ENCODE measurements around the gene MLF1.

The MLF1 gene

GRCh38 chr3:158640646-158641045 lies 69.7 kb downstream of the MLF1 start:
- no peaks in the 10 kb centered on the region for H3K9me2 ChIP-seq (ENCODE audit: low read depth, low read length)

GRCh38 chr3:158642005-158642404 lies 71.0 kb downstream of the MLF1 start:
- no peak overlapping the region for H3K27ac ChIP-seq (ENCODE audit: low read depth, low read length, poor library complexity, severe bottlenecking)
- peaks cover 4% of the 10 kb centered on the region; the same call in 1 of the 2 replicates for H3F3A ChIP-seq (ENCODE audit: insufficient read depth, low read length)
- TF ChIP-seq EZH2 (IDR thresholded peaks at IDR 0.05; ENCODE audit: borderline replicate concordance, low read length) (no peak), CTCF (IDR thresholded peaks at IDR 0.05; ENCODE audit: low read length) (no peak)
- H3K4me3 ChIP-seq (ENCODE audit: low read depth, low read length, poor library complexity, severe bottlenecking), result no peak overlapping the region
- H4K20me1 ChIP-seq (ENCODE audit: insufficient read depth, low read length), result no peaks in the 10 kb centered on the region
- H3K9me2 ChIP-seq (ENCODE audit: low read depth, low read length), result no peaks in the 10 kb centered on the region
- H3K36me3 ChIP-seq (ENCODE audit: insufficient read depth, low read length), result peaks cover 11% of the 10 kb centered on the region
- H2AFZ ChIP-seq (ENCODE audit: low read length), result no peak overlapping the region
- no peak overlapping the region for H3K4me2 ChIP-seq (ENCODE audit: low read length)
- H3K9me3 ChIP-seq (ENCODE audit: low read length), result no peaks in the 10 kb centered on the region
- peaks cover 20% of the 10 kb centered on the region for H3K4me1 ChIP-seq (ENCODE audit: insufficient read depth, low read length, severe bottlenecking)
- peaks cover 20% of the 10 kb centered on the region for H3K79me2 ChIP-seq (ENCODE audit: insufficient read depth, low read length)
- H3K27me3 ChIP-seq (ENCODE audit: insufficient read depth, low read length), result no peaks in the 10 kb centered on the region
- H3K9ac ChIP-seq (ENCODE audit: low read length), result no peak overlapping the region

More at GRCh38 chr3:158640646-158641045, 69.7 kb downstream of the MLF1 start:
- Histone ChIP-seq H2AFZ (ENCODE audit: low read length) (no peak overlapping the region), H3K4me3 (ENCODE audit: low read depth, low read length, poor library complexity, severe bottlenecking) (no peak overlapping the region), H3K79me2 (ENCODE audit: insufficient read depth, low read length) (peaks cover 12% of the 10 kb centered on the region), H3K9me3 (ENCODE audit: low read length) (no peaks in the 10 kb centered on the region), H3K27me3 (ENCODE audit: insufficient read depth, low read length) (no peaks in the 10 kb centered on the region), H3K36me3 (ENCODE audit: insufficient read depth, low read length) (no peaks in the 10 kb centered on the region), H3F3A (ENCODE audit: insufficient read depth, low read length) (peaks cover 3% of the 10 kb centered on the region; the same call in 1 of the 2 replicates), H3K27ac (ENCODE audit: low read depth, low read length, poor library complexity, severe bottlenecking) (no peak overlapping the region), H3K4me2 (ENCODE audit: low read length) (no peak overlapping the region), H4K20me1 (ENCODE audit: insufficient read depth, low read length) (no peaks in the 10 kb centered on the region), H3K9ac (ENCODE audit: low read length) (no peak overlapping the region), H3K4me1 (ENCODE audit: insufficient read depth, low read length, severe bottlenecking) (peaks cover 12% of the 10 kb centered on the region)
- TF ChIP-seq CTCF (IDR thresholded peaks at IDR 0.05; ENCODE audit: low read length) (no peak), EZH2 (IDR thresholded peaks at IDR 0.05; ENCODE audit: borderline replicate concordance, low read length) (no peak)

- no peak overlapping the region for H3K4me3 ChIP-seq (ENCODE audit: low read depth, low read length, poor library complexity, severe bottlenecking)
- H3K4me2 ChIP-seq (ENCODE audit: low read length), result no peak overlapping the region
Measured at GRCh38 chr3:158642474-158643210, 71.6 kb downstream of the MLF1 start.

More at GRCh38 chr3:158642474-158643210, 71.6 kb downstream of the MLF1 start:
- peaks cover 24% of the 10 kb centered on the region for H3K79me2 ChIP-seq (ENCODE audit: insufficient read depth, low read length)
- H3K4me1 ChIP-seq (ENCODE audit: insufficient read depth, low read length, severe bottlenecking), result peaks cover 20% of the 10 kb centered on the region
- peaks cover 17% of the 10 kb centered on the region for H3K36me3 ChIP-seq (ENCODE audit: insufficient read depth, low read length)
- H3K9me2 ChIP-seq (ENCODE audit: low read depth, low read length), result no peaks in the 10 kb centered on the region
- no peaks in the 10 kb centered on the region for H3K9me3 ChIP-seq (ENCODE audit: low read length)
- no peak overlapping the region for H3K27ac ChIP-seq (ENCODE audit: low read depth, low read length, poor library complexity, severe bottlenecking)
- peaks cover 4% of the 10 kb centered on the region; the same call in 1 of the 2 replicates for H3F3A ChIP-seq (ENCODE audit: insufficient read depth, low read length)
- TF ChIP-seq CTCF (IDR thresholded peaks at IDR 0.05; ENCODE audit: low read length), result no peak
- no peak for TF ChIP-seq EZH2 (IDR thresholded peaks at IDR 0.05; ENCODE audit: borderline replicate concordance, low read length)
- H4K20me1 ChIP-seq (ENCODE audit: insufficient read depth, low read length), result no peaks in the 10 kb centered on the region
- no peaks in the 10 kb centered on the region for H3K27me3 ChIP-seq (ENCODE audit: insufficient read depth, low read length)
- H2AFZ ChIP-seq (ENCODE audit: low read length), result no peak overlapping the region
- H3K9ac ChIP-seq (ENCODE audit: low read length), result no peak overlapping the region

Measured in OCI-LY1 (cell line).